Osteoblast (primary cell): ENCODE data around the gene LRRC72. TPM values are rescaled to one million over a fixed set of nuclear protein-coding genes. Genes with fewer than 3 reads are reported as not detected.
A peak's percentile ranks its signal among the peaks of the same experiment; 100 is the strongest.

ENCODE experiments used
- DNase-seq: peaks from one replicate; pipeline ENCODE4 v3.0.0; 2011; ENCODE audit warnings: low spot score, mixed read lengths; ENCODE audit not compliant: insufficient read length; ENCODE audit errors: missing footprints
- H2AFZ ChIP-seq: 2 replicates; pipeline ENCODE4 v1.6.0; 2011; ENCODE audit warnings: mild to moderate bottlenecking, low read length
- H3K27ac ChIP-seq: 2 replicates; pipeline ENCODE4 v1.5.1; 2011; ENCODE audit warnings: mild to moderate bottlenecking, low read depth, low read length, moderate library complexity
- H3K27me3 ChIP-seq: 2 replicates; pipeline ENCODE4 v1.6.0; 2012; ENCODE audit warnings: mild to moderate bottlenecking, control low read depth, inconsistent platforms, low read length, moderate library complexity; ENCODE audit not compliant: insufficient read depth
- H3K36me3 ChIP-seq: 2 replicates; pipeline ENCODE4 v1.5.1; 2011; ENCODE audit warnings: mild to moderate bottlenecking, low read length, control low read depth, moderate library complexity; ENCODE audit not compliant: insufficient read depth
- H3K4me1 ChIP-seq: 2 replicates; pipeline ENCODE4 v1.5.1; 2011; ENCODE audit warnings: mild to moderate bottlenecking, low read length, control low read depth, moderate library complexity; ENCODE audit not compliant: insufficient read depth
- H3K4me2 ChIP-seq: 2 replicates; pipeline ENCODE4 v1.6.0; 2011; ENCODE audit warnings: mild to moderate bottlenecking, low read length; ENCODE audit not compliant: insufficient read depth
- H3K4me3 ChIP-seq: fragments of 200-600 bp; sonication (generic); 3 replicates; pipeline ENCODE4 v1.5.1; 2012; ENCODE audit warnings: mild to moderate bottlenecking, low read length, inconsistent platforms; ENCODE audit not compliant: insufficient read depth
- H3K79me2 ChIP-seq: 2 replicates; pipeline ENCODE4 v1.6.0; 2012; ENCODE audit warnings: mild to moderate bottlenecking, low read length, control low read depth, inconsistent platforms; ENCODE audit not compliant: insufficient read depth
- H3K9me3 ChIP-seq: 2 replicates; pipeline ENCODE4 v1.5.1; 2011; ENCODE audit warnings: low read depth, low read length, control low read depth
- H4K20me1 ChIP-seq: 2 replicates; pipeline ENCODE4 v1.6.0; 2012; ENCODE audit warnings: mild to moderate bottlenecking, low read length, control low read depth; ENCODE audit not compliant: insufficient read depth
- total RNA-seq: library from RNA; depleted of rRNA; stranded (reverse); fragments of >200 nt; gene quantifications from 2 replicates; pipeline ENCODE4 v1.2.3, GENCODE V29; 2012
- TF ChIP-seq, protein P1 (sequence below): IDR thresholded peaks from 2 replicates; pipeline ENCODE4 v1.5.1; 2011; ENCODE audit warnings: mild to moderate bottlenecking, low read depth, low read length, moderate library complexity; ENCODE audit errors: extremely low read depth

LRRC72 gene
- total RNA-seq, 1 donor, result not detected

DNA sequence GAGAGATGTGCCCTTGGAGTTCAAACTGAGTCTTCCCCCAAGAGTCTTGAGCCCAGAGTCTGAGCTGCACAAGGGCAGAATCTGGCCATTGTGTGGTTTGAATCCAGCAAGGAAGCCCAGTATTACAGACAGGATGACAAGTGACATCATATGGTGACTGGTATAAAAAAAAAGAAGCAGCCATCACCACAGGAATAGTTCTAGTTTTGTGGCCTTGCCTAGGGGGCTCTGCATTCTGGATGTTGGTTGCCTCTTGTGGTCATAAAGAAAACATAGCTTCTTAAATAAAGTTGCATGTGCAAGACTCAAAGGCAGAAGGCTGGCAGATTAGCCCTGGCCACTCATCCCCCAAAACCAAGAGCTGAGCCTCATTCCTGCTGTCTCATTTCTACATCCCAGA lies 16.8 kb upstream of the LRRC72 start:
- H3K4me1 ChIP-seq, result no peaks in the 10 kb centered on the region
- no peaks in the 10 kb centered on the region for H3K27me3 ChIP-seq
- no peak overlapping the region for H3K4me2 ChIP-seq
- H3K9me3 ChIP-seq, result no peaks in the 10 kb centered on the region
- H3K79me2 ChIP-seq, result no peaks in the 10 kb centered on the region
- H3K27ac ChIP-seq, result no peak overlapping the region
- no peaks in the 10 kb centered on the region for H3K36me3 ChIP-seq
- H2AFZ ChIP-seq, result no peak overlapping the region
- DNase-seq, result peak; percentile 30
- TF ChIP-seq, protein P1, sequence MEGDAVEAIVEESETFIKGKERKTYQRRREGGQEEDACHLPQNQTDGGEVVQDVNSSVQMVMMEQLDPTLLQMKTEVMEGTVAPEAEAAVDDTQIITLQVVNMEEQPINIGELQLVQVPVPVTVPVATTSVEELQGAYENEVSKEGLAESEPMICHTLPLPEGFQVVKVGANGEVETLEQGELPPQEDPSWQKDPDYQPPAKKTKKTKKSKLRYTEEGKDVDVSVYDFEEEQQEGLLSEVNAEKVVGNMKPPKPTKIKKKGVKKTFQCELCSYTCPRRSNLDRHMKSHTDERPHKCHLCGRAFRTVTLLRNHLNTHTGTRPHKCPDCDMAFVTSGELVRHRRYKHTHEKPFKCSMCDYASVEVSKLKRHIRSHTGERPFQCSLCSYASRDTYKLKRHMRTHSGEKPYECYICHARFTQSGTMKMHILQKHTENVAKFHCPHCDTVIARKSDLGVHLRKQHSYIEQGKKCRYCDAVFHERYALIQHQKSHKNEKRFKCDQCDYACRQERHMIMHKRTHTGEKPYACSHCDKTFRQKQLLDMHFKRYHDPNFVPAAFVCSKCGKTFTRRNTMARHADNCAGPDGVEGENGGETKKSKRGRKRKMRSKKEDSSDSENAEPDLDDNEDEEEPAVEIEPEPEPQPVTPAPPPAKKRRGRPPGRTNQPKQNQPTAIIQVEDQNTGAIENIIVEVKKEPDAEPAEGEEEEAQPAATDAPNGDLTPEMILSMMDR, result no peak
- no peak overlapping the region for H3K4me3 ChIP-seq
- no peaks in the 10 kb centered on the region for H4K20me1 ChIP-seq

DNA sequence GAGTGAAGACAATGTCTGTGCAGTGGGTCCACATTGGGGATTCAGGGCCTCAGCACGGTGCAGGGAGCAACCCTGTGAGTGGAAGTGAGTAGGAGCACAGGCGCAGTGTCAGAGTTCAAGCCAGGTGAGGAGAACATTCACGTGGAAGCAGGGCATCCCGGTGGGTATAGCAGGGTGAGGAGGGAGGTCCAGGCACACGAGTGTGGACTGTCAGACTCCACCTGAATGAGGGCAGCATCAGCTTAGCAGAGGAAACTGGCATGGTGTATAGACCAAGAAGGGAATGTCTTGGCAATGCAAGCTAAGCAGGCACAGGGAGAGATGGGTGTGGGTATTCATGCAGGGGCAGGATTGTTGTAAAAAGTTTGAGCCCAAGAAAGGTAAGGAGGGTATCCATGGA lies 15.3 kb upstream of the LRRC72 start:
- H3K9me3 ChIP-seq, result no peaks in the 10 kb centered on the region
- no peak for DNase-seq
- H2AFZ ChIP-seq, result no peak overlapping the region
- H3K36me3 ChIP-seq, result no peaks in the 10 kb centered on the region
- no peak overlapping the region for H3K27ac ChIP-seq
- no peaks in the 10 kb centered on the region for H3K27me3 ChIP-seq
- no peaks in the 10 kb centered on the region for H3K4me1 ChIP-seq
- TF ChIP-seq, protein P1, result no peak
- H4K20me1 ChIP-seq, result no peaks in the 10 kb centered on the region
- H3K4me2 ChIP-seq, result no peak overlapping the region
- H3K4me3 ChIP-seq, result no peak overlapping the region
- H3K79me2 ChIP-seq, result no peaks in the 10 kb centered on the region

DNA sequence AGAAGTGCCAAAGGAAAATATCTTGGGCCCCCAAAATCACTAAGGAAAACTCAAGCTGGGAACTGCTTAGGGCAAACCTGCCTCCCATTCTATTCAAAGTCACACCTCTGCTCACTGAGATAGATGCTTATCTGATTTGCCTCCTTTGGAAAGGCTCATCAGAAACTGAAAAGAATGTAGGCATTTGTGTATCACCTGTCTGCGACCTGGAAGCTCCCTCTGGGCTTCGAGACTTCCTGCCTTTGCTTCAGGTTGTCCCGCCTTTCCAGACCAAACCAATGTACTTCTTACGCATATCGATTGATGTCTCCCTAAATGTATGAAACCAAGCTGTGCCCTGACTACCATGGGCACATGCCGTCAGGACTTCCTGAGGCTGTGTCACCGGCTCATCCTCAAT lies 14.5 kb upstream of the LRRC72 start:
- Histone ChIP-seq H4K20me1 (no peaks in the 10 kb centered on the region), H3K36me3 (no peaks in the 10 kb centered on the region), H2AFZ (no peak overlapping the region), H3K9me3 (no peaks in the 10 kb centered on the region), H3K27me3 (no peaks in the 10 kb centered on the region), H3K4me2 (no peak overlapping the region), H3K27ac (no peak overlapping the region), H3K4me3 (no peak overlapping the region), H3K79me2 (no peaks in the 10 kb centered on the region), H3K4me1 (no peaks in the 10 kb centered on the region)
- no peak for DNase-seq
- TF ChIP-seq, protein P1, result no peak

DNA sequence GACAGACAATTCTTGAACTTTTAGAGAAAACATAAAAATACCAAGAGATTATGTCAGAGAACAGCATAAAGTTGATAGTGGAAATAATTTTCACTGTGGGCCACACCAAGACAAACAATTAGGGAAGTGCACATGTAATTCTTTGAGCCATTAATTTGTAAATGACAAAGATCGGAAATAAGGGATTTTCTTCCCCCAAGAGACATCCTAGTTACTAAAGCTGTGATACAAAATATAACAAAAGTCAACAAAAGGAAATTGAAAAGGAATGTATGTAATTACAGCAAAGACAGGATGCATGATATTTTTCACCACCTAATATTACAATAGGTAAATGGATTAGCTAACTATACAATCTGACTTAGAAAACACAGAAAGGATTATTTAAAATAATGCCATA lies 12.4 kb upstream of the LRRC72 start:
- no peak overlapping the region for H3K27ac ChIP-seq
- no peak overlapping the region for H3K4me2 ChIP-seq
- TF ChIP-seq, protein P1, result no peak

More for the DNA sequence above, 12.4 kb upstream of the LRRC72 start:
- no peaks in the 10 kb centered on the region for H3K36me3 ChIP-seq
- H3K27me3 ChIP-seq, result no peaks in the 10 kb centered on the region
- H3K79me2 ChIP-seq, result no peaks in the 10 kb centered on the region
- H3K4me1 ChIP-seq, result no peaks in the 10 kb centered on the region
- H2AFZ ChIP-seq, result no peak overlapping the region
- H4K20me1 ChIP-seq, result no peaks in the 10 kb centered on the region
- H3K9me3 ChIP-seq, result no peaks in the 10 kb centered on the region
- no peak overlapping the region for H3K4me3 ChIP-seq
- DNase-seq, result no peak
